K562 (cell line): Measurements from ENCODE around the gene KIF15. TPM values are rescaled to one million over a fixed set of nuclear protein-coding genes. Genes with fewer than 3 reads are reported as not detected.
"Not testable (repeated sequence)": the region's sequence is repeated elsewhere in the genome, so short reads cannot be mapped to it uniquely, and the experiment has no call there.

Experiments used
- ATAC-seq: fragments of 200-7000 bp; cut with Tn5 transposase; 3 replicates; pipeline ENCODE4 v1.9.1; 2020; ENCODE audit warnings: moderate library complexity
- BruUV-seq: library from RNA; stranded (reverse); fragments of 400-500 nt; replicated peaks from 2 replicates; lab custom pipeline; 2021; lab: Mats Ljungman, UMichigan
- CTCF ChIA-PET: fragments of 300-600 bp; formaldehyde crosslinking; extraction: SDS; loops from one replicate; lab custom pipeline; 2021; ENCODE audit warnings: low intra/inter-chr PET ratio; lab: Yijun Ruan, JAX
- POLR2A ChIA-PET: fragments of 300-600, 350-650 bp; sonication (Branson Sonifier 250); formaldehyde crosslinking; extraction: SDS; loops from one replicate; lab custom pipeline; 2021; ENCODE audit warnings: antibody characterized with exemption, inconsistent platforms; lab: Yijun Ruan, JAX
- DNase-seq, 4 experiments: peaks; one replicate each; pipeline versions ENCODE4 v3.0.0 to v3.0.0-alpha.2; 2011 to 2018; ENCODE audit warnings: low spot score in 3 of 4, mixed read lengths in 3 of 4; ENCODE audit errors: extremely low read depth in 1 of 4
- FAIRE-seq: peaks from 2 replicates; lab custom pipeline; 2011; peaks lifted over from hg19 to GRCh38; lab: Jason Lieb, UNC
- H2AFZ ChIP-seq: 2 replicates; pipeline ENCODE4 v1.6.0; 2011; ENCODE audit warnings: low read depth, low read length, control low read depth, inconsistent platforms
- H3K27ac ChIP-seq: fragments of 200-600 bp; 3 replicates; pipeline ENCODE4 v1.8.0; 2011; ENCODE audit warnings: low read depth, mild to moderate bottlenecking, control low read depth, inconsistent platforms, low read length, moderate library complexity, mixed read lengths; ENCODE audit errors: extremely low read depth
- H3K27me3 ChIP-seq, 2 experiments: fragments of 300-600 bp in 1 of 2; 2 replicates in 1 of 2; 3 replicates in 1 of 2; pipeline versions ENCODE4 v1.6.0 to v1.8.0; 2011; ENCODE audit warnings: inconsistent platforms in 2 of 2, low read length in 2 of 2, mild to moderate bottlenecking in 1 of 2, mixed read lengths in 1 of 2, moderate library complexity in 1 of 2; ENCODE audit not compliant: control insufficient read depth in 2 of 2, insufficient read depth in 2 of 2
- H3K36me3 ChIP-seq: fragments of 300-600 bp; 3 replicates; pipeline ENCODE4 v1.8.0; 2011; ENCODE audit warnings: mild to moderate bottlenecking, low read length, inconsistent platforms; ENCODE audit not compliant: control insufficient read depth, insufficient read depth
- H3K4me1 ChIP-seq, 2 experiments: fragments of 200-600 bp in 1 of 2; replicated peaks in 1 of 2; 2 replicates in 1 of 2; 3 replicates in 1 of 2; pipeline versions ENCODE4 v1.5.1 to v1.8.0; 2011; ENCODE audit warnings: inconsistent platforms in 2 of 2, low read length in 2 of 2, mild to moderate bottlenecking in 1 of 2, mixed read lengths in 1 of 2, moderate library complexity in 1 of 2; ENCODE audit not compliant: control insufficient read depth in 2 of 2, insufficient read depth in 2 of 2
- H3K4me2 ChIP-seq: 2 replicates; pipeline ENCODE4 v1.6.1; 2011; ENCODE audit warnings: low read length, control low read depth, inconsistent platforms, mixed read lengths; ENCODE audit not compliant: insufficient read depth
- H3K4me3 ChIP-seq: fragments of 200-600 bp; sonication (generic), shearing (Covaris generic); 2 replicates; pipeline ENCODE4 v1.5.1; 2016; ENCODE audit warnings: control low read depth, inconsistent platforms
- H3K79me2 ChIP-seq: fragments of 200-600 bp; 3 replicates; pipeline ENCODE4 v1.8.0; 2011; ENCODE audit warnings: low read length, inconsistent platforms; ENCODE audit not compliant: control insufficient read depth, insufficient read depth
- H3K9ac ChIP-seq, 2 experiments: 2 replicates each; pipeline versions ENCODE4 v1.6.0 to v1.6.1; 2011; ENCODE audit warnings: low read depth in 2 of 2, low read length in 2 of 2, control low read depth in 1 of 2, inconsistent platforms in 1 of 2, mild to moderate bottlenecking in 1 of 2, mixed read lengths in 1 of 2; ENCODE audit not compliant: insufficient read depth in 1 of 2
- H3K9me1 ChIP-seq: one replicate; pipeline ENCODE4 v1.6.0; 2011; ENCODE audit warnings: inconsistent platforms, mild to moderate bottlenecking, low read length, moderate library complexity; ENCODE audit not compliant: control insufficient read depth, insufficient read depth
- H3K9me3 ChIP-seq: replicated peaks from 2 replicates; pipeline ENCODE4 v1.5.1; 2011; ENCODE audit warnings: low read depth, low read length, inconsistent platforms; ENCODE audit not compliant: control insufficient read depth, insufficient read depth
- H4K20me1 ChIP-seq: replicated peaks from 2 replicates; pipeline ENCODE4 v1.6.1; 2011; ENCODE audit warnings: low read length, inconsistent platforms, mixed read lengths; ENCODE audit not compliant: control insufficient read depth, insufficient read depth
- CBX1 ChIP-seq: sonication (generic); IDR thresholded peaks from 2 replicates; pipeline ENCODE4 v1.6.1; 2016; ENCODE audit warnings: antibody characterized with exemption, low read depth, mild to moderate bottlenecking
- CBX3 ChIP-seq, 2 experiments: IDR thresholded peaks; 1 replicate in 1 of 2; 2 replicates in 1 of 2; pipeline ENCODE4 v1.6.1; 2012; ENCODE audit warnings: inconsistent platforms in 2 of 2, low read length in 2 of 2, borderline replicate concordance in 1 of 2, control low read depth in 1 of 2
- CBX5 ChIP-seq: IDR thresholded peaks from 2 replicates; pipeline ENCODE4 v1.6.1; 2014; ENCODE audit warnings: low read depth, borderline replicate concordance
- TRIM28 ChIP-seq: fragments of 450-650 bp; IDR thresholded peaks from 2 replicates; pipeline ENCODE4 v1.6.1; 2017
- ZNF12 ChIP-seq: sonication (generic); formaldehyde crosslinking; IDR thresholded peaks from 2 replicates; pipeline ENCODE4 v1.4.0; 2020; ENCODE audit warnings: mild to moderate bottlenecking, missing genetic modification reagents
- WGBS: fragments of 100-300 bp; shearing (Covaris generic); methylation state at CpG from one replicate; pipeline ENCODE4 v1.1.6; 2016; ENCODE audit warnings: low coverage, mixed read lengths; ENCODE audit not compliant: insufficient coverage; ENCODE audit errors: missing lambda C conversion rate; 5-methylcytosine and 5-hydroxymethylcytosine counted together
- in situ Hi-C: fragments of 300-500 bp; cut with MboI; formaldehyde crosslinking; loops from 4 replicates; pipeline ENCODE4 v1.15.0; 2018; ENCODE audit warnings: inconsistent platforms, mixed read lengths
- intact Hi-C: fragments of 100-400 bp; cut with micrococcal nuclease; formaldehyde crosslinking; loops from 2 replicates; pipeline ENCODE4 v1.14.2; 2022
- polyA plus RNA-seq, 8 experiments: library from polyadenylated mRNA; depleted of rRNA in 4 of 8; stranded (reverse) in 5 of 8; unstranded in 3 of 8; fragments of >200 nt; fragmentation: Nextera tagmentation in 2 of 8; fragmentation: Illumina TruSeq in 1 of 8; extraction: Ambion mirVana in 2 of 8; extraction: Trizol in 1 of 8; gene quantifications; 2 replicates each; pipeline versions ENCODE4 v1.2.1 to v1.2.3, GENCODE V29; 2011 to 2014; ENCODE audit warnings: inconsistent platforms in 1 of 8, missing spikeins in 1 of 8
- total RNA-seq, 7 experiments: library from RNA; depleted of rRNA in 6 of 7; stranded (reverse); fragments of >200 nt in 6 of 7; fragmentation: Illumina TruSeq in 2 of 7; extraction: Trizol in 2 of 7; gene quantifications; 2 replicates each; pipeline versions ENCODE4 v1.2.1 to v1.2.3, GENCODE V29; 2011 to 2021; ENCODE audit warnings: low replicate concordance in 1 of 7
- TF ChIP-seq, protein P1 (sequence below): fragments of 450-650 bp; IDR thresholded peaks from 2 replicates; pipeline ENCODE4 v1.6.1; 2018; ENCODE audit warnings: mild to moderate bottlenecking, low read depth; ENCODE audit not compliant: partially characterized antibody

Gene KIF15
- total and polyA plus RNA-seq, 9 of the 15 experiments (the other 6 are each of a cell fraction or from before 2014, with no cell fraction given), result 9.0 to 45.9 (median 26.0) TPM

DNA sequence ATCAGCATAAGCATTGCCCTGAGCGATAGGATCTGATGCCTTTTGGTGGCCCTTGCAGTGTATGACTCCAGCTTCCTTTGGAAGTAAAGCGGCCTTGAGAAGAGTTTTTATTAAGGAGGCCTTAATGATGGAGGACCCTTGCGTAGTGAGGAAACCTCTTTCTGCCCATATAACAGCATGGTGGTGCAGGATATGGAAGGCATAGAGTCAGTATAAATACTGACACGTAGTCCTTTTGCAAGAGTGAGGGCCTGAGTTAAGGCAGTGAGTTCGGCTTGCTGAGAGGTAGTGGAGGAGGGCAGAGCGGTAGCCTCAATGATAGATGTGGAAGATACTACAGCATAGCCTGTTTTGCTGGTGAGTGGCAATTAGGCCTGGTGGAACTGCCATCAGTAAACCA is 95.1 kb downstream of the KIF15 start:
- in situ Hi-C loops, result not testable (repeated sequence)

More for the DNA sequence above, 95.1 kb downstream of the KIF15 start:
- BruUV-seq, POLR2A ChIA-PET, H3K9me1 ChIP-seq, H3K4me2 ChIP-seq, H4K20me1 ChIP-seq, H3K4me3 ChIP-seq, ATAC-seq, CTCF ChIA-PET, H2AFZ ChIP-seq, H3K4me1 ChIP-seq, H3K79me2 ChIP-seq, H3K9ac ChIP-seq, DNase-seq, intact Hi-C loops: not testable (repeated sequence)
- H3K36me3 ChIP-seq, result peaks cover 45% of the 10 kb centered on the region
- TF ChIP-seq CBX3 (IDR thresholded peaks at IDR 0.05; ENCODE audit: borderline replicate concordance in 1 of 2, low read length in 2 of 2) (peak in 1 of 2 experiments; percentile 70; a peak in 1 of 3 replicates), ZNF12 (peak; percentile 46; the same call in 1 of the 2 replicates), CBX1 (peak; percentile 46; the same call in 1 of the 2 replicates), CBX5 (peak; percentile 96), TRIM28 (peak; percentile 86)
- TF ChIP-seq, protein P1, sequence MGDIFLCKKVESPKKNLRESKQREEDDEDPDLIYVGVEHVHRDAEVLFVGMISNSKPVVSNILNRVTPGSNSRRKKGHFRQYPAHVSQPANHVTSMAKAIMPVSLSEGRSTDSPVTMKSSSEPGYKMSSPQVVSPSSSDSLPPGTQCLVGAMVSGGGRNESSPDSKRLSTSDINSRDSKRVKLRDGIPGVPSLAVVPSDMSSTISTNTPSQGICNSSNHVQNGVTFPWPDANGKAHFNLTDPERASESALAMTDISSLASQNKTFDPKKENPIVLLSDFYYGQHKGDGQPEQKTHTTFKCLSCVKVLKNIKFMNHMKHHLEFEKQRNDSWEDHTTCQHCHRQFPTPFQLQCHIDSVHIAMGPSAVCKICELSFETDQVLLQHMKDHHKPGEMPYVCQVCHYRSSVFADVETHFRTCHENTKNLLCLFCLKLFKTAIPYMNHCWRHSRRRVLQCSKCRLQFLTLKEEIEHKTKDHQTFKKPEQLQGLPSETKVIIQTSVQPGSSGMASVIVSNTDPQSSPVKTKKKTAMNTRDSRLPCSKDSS, result peak; percentile 32
- TF ChIP-seq, all 486 proteins: peak for 6; not testable (repeated sequence) for 480
- H3K27me3 ChIP-seq, FAIRE-seq, H3K27ac ChIP-seq, H3K9me3 ChIP-seq: not testable (repeated sequence)
- WGBS, result 95% methylated on average over 6 of the region's 6 CpGs
